HG03520 (cell line): ENCODE data around the gene CEACAM8.
"Not testable (repeated sequence)": the region's sequence is repeated elsewhere in the genome, so short reads cannot be mapped to it uniquely, and the experiment has no call there.

Experiments used
- ATAC-seq: cut with Tn5 transposase; IDR thresholded peaks from one replicate; pipeline ENCODE4 v1.9.1; 2021; ENCODE audit warnings: mild to moderate bottlenecking, moderate library complexity; ENCODE audit not compliant: unreplicated experiment

The CEACAM8 gene

GRCh38 chr19:42594617-42595489, at the start of gene CEACAM8:
Gene CEACAM8, minus strand, starts transcription at chr19:42594924. Its CDS starts 96 bp downstream, at chr19:42594828.
- no peak for ATAC-seq

DNA sequence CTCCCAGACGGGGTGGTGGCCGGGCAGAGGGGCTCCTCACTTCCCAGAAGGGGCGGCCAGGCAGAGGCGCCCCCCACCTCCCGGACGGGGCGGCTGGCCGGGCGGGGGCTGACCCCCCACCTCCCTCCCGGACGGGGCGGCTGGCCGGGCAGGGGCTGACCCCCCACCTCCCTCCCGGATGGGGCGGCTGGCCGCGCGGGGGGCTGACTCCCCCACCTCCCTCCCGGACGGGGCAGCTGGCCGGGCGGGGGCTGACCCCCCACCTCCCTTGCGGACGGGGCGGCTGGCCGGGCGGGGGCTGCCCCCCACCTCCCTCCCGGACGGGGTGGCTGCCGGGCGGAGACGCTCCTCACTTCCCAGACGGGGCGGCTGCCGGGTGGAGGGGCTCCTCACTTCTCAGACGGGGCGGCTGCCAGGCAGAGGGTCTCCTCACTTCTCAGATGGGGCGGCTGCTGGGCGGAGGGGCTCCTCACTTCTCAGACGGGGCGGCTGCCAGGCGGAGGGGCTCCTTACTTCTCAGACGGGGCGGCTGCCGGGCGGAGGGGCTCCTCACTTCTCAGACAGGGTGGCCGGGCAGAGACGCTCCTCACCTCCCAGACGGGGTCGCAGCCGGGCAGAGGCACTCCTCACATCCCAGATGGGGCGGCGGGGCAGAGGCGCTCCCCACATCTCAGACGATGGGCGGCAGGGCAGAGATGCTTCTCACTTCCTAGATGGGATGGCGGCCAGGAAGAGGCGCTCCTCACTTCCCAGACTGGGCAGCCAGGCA, 44.8 kb upstream of the CEACAM8 start:
- not testable (repeated sequence) for ATAC-seq

- ATAC-seq = no peak
Measured at GRCh38 chr19:42635233-42635539, 40.5 kb upstream of the CEACAM8 start.

GRCh38 chr19:42634409-42635232, 39.9 kb upstream of the CEACAM8 start:
- no peak for ATAC-seq

DNA sequence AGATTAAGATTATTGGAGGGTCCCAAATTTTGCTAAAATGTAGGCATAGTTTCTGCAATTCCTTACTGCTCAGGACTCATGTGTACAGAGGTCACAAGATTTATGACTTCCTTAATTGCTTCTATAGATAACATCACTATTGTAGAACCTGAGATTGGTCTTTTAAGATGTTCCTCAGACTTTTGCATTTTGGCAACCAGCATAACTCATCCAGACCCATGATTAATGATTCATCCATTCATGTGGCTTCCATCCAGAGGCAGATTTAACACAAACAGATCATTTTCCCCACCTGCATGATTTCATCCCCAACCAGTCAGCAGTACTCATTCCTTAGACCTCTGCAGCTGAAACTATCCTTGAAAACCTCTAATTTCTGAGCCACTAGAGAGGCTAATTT, 34.5 kb upstream of the CEACAM8 start:
- ATAC-seq = no peak

DNA sequence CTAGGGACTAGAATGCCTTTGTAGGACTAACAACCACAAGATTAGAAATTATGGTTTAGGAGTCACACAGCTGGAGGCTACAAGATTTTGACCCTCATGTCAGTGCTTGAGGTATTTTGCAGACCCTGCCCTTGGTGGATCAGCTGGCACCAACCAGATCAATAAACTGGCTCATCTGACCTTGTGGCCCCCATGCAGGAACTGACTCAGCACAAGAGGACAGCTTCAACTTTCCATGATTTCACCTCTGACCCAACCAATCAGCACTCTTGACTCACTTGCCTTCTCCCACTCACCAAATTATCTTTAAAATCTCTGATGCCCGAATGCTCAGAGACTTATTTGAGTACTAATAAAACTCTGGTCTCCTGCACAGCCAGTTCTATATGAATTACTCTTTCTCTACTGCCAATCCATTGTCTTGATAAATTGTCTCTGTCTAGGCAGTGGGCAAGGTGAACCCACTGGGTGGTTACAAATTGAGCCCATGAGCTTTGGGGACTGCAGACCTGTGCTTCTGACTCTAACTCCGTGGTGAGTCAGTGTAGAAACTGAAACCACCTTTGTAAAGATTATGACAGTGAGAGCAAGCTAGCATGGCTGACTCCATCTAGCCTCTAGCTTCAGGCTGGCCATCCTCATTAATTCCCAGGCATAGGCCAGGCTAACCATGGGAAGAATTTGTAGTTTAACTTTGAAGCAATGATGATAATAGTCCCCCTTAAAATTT, 33.9 kb upstream of the CEACAM8 start:
- no peak for ATAC-seq

GRCh38 chr19:42627916-42628315, 33.2 kb upstream of the CEACAM8 start:
- ATAC-seq = no peak

- no peak for ATAC-seq
Measured at GRCh38 chr19:42626181-42626580, 31.5 kb upstream of the CEACAM8 start.

DNA sequence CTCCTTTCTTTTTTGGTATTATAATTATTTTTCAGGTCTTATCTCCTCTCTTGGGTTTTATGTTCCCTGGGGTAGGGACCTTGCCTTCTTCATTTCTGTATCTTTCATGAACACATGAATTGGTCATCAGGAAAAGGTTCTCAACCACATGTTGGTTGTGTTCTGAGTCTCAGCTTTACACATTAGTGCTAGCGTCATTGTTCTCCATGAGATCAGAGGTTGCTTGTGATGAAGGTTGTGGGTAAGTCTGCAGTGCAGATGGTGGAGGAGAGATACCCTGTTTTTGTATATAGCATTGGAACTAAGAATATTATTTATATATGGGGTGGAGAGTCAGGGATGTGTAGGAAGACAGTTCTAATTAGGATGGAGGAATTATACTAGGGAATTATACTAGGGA, 24.5 kb upstream of the CEACAM8 start:
- ATAC-seq = no peak

GRCh38 chr19:42613666-42614065, 18.9 kb upstream of the CEACAM8 start:
- ATAC-seq = no peak

DNA sequence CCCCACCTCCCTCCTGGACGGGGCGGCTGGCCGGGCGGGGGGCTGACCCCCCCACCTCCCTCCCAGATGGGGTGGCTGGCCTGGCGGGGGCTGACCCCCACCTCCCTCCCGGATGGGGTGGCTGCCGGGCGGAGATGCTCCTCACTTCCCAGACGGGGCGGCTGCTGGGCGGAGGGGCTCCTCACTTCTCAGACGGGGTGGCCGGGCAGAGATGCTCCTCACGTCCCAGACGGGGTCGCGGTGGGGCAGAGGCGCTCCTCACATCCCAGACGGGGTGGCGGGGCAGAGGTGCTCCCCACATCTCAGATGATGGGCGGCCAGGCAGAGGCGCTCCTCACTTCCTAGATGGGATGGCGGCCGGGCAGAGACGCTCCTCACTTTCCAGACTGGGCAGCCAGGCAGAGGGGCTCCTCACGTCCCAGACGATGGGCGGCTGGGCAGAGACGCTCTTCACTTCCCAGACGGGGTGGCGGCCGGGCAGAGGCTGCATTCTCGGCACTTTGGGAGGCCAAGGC, 15.7 kb upstream of the CEACAM8 start:
- ATAC-seq = not testable (repeated sequence)

DNA sequence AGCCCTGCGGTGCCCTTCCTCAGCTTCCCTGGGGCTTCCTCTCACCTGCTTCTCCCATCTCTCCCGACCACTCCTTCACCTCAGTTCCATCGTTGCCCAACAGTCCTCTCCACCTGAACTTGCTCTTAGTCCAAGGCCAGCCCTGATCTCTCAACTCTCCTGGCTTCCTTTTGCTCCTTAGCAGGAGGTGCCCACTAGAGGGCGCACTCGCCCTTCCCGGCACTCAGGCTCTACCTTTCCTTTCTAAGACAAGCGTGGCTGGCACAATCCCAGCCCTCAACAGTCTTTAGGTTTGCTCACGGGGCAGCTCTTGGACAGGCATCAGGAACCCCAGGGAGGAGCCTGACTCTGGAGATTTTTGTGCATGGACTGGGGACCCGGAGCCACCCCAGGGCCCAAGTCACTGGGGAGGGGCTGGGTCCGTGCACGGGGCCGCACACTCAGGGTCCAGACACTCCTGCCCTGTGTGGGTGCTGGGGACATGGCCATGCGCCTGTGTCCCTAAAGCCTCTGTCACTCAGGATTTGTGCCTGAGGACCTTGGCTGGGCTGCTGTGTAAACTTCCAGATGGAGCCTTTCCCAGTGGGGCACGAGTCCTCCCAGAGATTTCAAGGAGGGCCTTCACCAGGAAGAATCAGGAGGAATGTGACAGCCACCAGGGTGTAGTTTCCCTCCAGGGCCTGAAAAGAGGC, 12.1 kb upstream of the CEACAM8 start:
- no peak for ATAC-seq

GRCh38 chr19:42601811-42602443, 7.2 kb upstream of the CEACAM8 start:
- no peak for ATAC-seq

GRCh38 chr19:42596391-42597072, 1.8 kb upstream of the CEACAM8 start:
- no peak for ATAC-seq

DNA sequence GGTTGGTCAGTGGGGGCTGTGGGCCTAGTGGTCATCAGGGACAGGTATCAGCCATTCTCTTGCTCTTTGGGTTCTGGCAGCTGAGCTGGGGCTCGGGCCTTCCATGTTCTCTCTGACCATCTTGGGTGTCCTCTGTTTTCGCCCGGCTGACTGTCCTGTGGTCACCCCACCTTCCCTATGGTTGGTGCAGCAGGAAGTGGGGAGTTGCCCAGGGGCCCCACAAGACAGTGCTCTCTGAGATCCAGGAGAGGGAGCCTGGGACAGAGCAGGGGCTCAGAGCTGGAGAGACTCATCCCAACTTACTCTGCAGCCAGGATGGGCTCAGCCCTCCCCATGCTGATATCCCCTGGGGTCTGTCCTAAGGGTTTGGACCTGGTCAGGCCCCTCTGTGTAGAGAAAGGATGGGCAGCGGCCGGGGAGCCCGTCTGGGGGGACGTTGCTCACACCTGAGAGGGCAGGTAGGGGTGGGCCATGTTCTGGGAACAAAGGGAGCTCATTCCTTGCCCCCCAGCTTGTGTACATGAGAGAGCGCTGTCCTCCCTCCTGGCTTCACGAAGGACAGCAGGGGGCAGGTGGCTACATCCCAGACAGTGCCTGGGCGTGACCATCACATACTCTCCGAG, 937 bp upstream of the CEACAM8 start:
- ATAC-seq = no peak

GRCh38 chr19:42589792-42590191, 4.9 kb downstream of the CEACAM8 start:
- no peak for ATAC-seq

DNA sequence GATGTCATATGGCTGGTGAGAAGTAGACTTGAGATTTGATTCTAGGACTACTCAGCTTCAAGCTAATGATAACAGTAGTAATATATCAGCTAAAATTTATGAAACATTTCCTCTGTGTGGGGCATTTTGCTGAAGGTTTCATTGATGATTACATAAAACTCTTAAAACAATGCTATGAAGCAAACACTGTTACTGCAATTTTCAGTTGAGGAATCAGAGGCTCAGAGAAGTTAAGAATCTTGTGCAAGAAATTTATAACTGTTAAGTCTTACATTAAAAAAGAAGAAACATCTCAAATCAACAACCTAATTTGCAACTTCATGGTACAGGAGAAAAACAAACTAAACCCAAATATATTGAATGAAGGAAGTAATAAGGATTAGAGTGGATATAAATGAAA, 10.3 kb downstream of the CEACAM8 start:
- ATAC-seq = no peak

DNA sequence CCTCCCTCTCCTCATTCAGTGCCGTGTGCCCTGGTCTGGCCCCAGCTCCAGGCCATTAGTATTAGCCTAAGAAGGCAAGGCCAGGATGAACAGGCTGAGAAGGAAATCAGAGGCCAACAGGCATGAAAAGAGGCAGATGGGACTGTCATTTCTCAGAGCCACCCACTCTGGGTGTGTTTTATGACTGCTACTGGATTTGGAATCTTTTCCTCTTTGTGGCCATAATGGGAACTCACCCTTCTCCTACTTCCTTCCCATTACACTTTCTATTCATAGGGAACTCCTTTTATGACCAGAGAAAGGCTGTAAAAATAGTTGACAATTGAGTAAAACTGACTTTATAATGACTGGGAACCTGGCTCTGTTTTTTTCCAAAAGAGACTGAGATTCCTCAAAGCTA, 17.7 kb downstream of the CEACAM8 start:
- no peak for ATAC-seq
